GM10248 (cell line): ENCODE results near the gene ZNF438.

ENCODE experiments used
- CTCF ChIA-PET: fragments of 300-600 bp; sonication (Branson Sonifier 250); formaldehyde crosslinking; extraction: SDS; loops from one replicate; lab custom pipeline; 2021; ENCODE audit warnings: antibody characterized with exemption; lab: Yijun Ruan, JAX
- POLR2A ChIA-PET: fragments of 350-650 bp; sonication (Branson Sonifier 250); formaldehyde crosslinking; extraction: SDS; loops from one replicate; lab custom pipeline; 2020; ENCODE audit warnings: antibody characterized with exemption; lab: Yijun Ruan, JAX
- DNase-seq: peaks from one replicate; pipeline ENCODE4 v3.0.0; 2012; ENCODE audit errors: extremely low spot score
- TF ChIP-seq, protein P1 (sequence below): IDR thresholded peaks from 2 replicates; pipeline ENCODE4 v1.5.1; 2012; ENCODE audit warnings: mild to moderate bottlenecking, low read depth; ENCODE audit errors: extremely low read depth, missing control alignments, control extremely low read depth

ZNF438 gene

DNA sequence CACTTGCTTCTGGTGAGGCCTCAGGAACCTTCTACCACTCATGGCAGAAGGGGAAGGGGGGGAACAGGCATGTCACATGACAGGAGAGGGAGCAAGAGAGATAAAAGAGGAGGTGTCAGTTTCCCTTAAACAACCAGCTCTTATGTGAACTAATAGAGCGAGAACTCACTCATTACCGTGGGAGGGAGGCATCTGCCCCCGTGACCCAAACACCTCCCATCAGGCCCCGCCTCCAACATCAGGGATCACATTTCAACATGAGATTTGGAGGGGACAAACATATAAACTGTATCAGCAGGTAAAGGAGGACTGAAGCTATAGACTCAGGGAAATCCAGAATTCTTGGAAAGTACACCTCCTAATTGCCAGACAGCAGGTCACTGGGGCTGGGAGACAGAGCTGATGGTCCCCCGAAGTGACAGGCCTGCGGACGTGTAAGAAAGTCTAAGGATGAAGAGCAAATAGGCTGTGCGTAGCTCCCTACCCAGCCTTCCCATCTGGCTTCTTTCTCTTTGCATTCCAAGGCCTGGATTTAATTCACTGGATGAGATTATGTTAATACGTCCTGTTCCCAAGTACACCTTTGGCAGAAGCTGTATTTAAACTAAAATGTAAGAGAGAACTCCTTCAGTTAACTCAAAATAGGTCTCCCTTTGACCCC is 215.4 kb downstream of the ZNF438 start:
- no peak for DNase-seq
- TF ChIP-seq, protein P1, sequence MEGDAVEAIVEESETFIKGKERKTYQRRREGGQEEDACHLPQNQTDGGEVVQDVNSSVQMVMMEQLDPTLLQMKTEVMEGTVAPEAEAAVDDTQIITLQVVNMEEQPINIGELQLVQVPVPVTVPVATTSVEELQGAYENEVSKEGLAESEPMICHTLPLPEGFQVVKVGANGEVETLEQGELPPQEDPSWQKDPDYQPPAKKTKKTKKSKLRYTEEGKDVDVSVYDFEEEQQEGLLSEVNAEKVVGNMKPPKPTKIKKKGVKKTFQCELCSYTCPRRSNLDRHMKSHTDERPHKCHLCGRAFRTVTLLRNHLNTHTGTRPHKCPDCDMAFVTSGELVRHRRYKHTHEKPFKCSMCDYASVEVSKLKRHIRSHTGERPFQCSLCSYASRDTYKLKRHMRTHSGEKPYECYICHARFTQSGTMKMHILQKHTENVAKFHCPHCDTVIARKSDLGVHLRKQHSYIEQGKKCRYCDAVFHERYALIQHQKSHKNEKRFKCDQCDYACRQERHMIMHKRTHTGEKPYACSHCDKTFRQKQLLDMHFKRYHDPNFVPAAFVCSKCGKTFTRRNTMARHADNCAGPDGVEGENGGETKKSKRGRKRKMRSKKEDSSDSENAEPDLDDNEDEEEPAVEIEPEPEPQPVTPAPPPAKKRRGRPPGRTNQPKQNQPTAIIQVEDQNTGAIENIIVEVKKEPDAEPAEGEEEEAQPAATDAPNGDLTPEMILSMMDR, result no peak
- CTCF ChIA-PET, result interaction anchor here (0.7 to 2.6 kb wide), 5 partner anchors 8 to 128 kb away, joined by 3 to 12 read pairs (median 3); no protein-coding TSS in a partner anchor
- POLR2A ChIA-PET, result no interaction called here

DNA sequence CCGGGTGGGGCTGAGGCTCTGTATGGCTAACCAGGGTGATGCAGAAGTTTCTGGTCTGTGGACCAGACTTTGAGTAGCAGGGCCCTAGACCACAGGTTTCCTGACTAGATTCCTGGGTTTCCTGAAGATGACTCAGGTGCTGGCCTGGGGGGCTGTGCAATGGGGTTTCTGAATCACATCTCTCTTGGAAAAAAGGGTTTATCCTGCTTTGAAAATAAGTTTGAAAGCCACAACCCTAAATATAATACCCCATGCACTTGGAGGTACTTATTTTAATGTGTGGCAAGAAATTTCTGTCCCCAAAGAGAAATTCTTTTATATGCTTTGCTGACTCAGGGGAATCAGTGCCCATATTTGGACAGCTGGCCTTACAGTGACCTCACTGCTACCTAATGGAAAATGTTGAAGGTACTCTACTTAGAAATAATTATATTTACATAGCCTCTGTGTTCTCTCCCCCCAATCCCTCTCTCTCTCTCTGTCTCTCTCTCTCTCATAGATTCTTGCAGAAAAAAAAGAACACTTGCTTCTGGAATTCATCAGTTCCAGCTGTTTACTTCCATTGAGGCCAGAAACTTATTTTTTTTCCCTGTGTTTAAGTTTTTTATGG is 217.7 kb downstream of the ZNF438 start:
- POLR2A ChIA-PET, result no interaction called here
- TF ChIP-seq, protein P1, result no peak
- CTCF ChIA-PET, result interaction anchor here (0.8 kb wide), 1 partner anchor 17 kb away, joined by 3 read pairs; no protein-coding TSS in a partner anchor
- DNase-seq, result no peak

DNA sequence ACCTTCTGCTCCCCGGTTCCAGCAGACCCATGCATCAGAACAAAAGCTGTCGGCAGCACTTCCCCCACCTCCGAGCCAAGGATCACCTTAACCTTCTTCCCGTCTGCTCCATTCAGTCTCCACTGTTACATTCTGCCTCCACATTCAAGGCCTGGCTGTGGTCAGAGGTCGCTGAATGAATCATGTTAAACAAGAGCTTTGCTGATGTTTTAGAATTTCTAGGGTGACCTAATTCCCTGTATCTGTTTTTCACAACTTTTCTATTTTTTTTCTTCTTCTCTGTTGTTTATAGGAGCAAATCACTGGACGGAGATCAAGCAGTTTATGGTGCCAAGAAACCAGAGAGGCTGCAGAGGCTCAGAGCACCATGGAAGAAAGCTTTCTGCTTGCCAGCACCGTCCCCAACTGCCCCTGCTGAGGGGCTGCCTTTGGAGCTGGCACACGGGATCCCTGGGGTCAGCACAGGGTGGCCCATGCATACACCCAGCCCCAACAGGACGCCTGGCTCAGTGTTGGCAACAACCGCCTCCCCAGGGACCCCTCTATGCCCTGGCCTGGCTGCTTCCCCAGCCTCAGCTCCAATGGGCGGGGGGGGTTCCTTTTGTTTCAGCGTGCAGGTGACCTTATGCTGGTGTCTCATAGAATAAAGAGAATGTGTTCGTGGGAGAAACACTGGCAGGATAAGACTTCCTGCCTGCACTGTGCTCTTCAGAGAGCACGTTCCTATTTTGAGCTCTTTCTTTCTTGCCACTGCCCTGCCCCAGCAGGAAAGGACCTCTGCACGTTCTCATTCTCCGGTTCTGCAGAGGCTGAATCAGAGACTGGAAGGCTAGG is 219.4 kb downstream of the ZNF438 start:
- CTCF ChIA-PET, result interaction anchor here (1.6 kb wide), 1 partner anchor 18 kb away, joined by 5 read pairs; no protein-coding TSS in a partner anchor
- no peak for DNase-seq
- POLR2A ChIA-PET, result no interaction called here
- TF ChIP-seq, protein P1, result no peak

DNA sequence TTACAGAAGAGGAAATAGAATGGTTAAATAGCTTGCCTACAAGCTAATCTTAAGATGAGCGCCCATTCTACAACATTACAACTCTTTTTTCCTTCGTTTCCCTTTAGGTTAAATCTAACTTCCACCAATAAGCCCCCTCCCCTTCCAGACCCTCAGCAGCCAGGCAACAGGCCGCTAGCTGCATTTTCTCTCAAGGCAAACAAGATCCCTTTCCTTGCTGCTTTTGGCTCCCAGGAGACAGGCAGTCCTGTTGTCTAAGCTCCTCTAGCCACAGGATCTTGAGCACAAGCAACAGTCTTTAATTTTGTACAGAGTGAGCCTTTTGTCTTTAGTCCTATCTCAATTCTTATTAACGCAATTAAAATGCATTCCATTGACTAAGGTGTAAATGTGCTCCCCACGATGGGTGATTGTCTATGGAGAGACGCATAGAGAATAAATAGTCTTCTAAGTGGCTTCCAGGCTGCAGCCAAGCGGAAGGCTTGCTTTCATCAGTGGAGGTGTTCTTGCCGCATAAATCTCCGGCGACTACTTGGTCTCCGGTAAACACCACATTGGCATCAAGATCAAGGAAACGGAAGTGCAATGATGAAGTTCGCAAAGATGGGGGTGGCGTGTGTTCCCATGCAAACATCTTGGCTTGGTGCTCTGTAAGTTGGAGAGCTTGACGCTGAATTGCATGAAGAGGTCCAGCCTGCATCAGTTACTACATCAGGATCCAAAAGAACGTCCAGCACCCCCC is 220.2 kb downstream of the ZNF438 start:
- CTCF ChIA-PET, result interaction anchor here (1.5 kb wide), 1 partner anchor 74 kb away, joined by 3 read pairs; no protein-coding TSS in a partner anchor
- no peak for DNase-seq
- TF ChIP-seq, protein P1, result no peak
- POLR2A ChIA-PET, result no interaction called here

DNA sequence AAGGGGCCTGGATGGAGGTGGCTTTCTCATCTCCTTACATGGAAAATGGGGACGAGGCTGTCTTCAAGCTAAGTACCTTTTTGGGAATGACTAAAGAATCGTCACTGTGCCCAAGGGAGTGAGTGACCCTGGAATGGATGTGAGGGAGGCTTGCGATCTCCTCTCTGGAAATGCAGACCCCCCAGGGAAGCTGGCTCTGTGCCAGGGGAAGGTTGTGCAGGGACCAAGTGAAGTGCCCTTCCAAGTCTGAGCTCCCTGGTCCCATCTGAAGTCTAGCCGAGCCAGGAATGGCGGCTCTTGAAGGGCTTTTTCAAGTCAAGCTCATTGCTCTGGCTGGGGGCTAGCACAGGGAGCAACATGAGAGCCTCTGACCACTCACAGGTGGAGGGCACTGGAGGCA is 221.2 kb downstream of the ZNF438 start:
- ChIA-PET POLR2A (no interaction called here), CTCF (interaction anchor here (1.1 to 1.5 kb wide), 2 partner anchors 73 to 123 kb away, joined by 3 read pairs; no protein-coding TSS in a partner anchor)
- no peak for DNase-seq
- TF ChIP-seq, protein P1, result no peak
